Gastroesophageal sphincter (tissue), 3 donors: Measurements from ENCODE around the gene ZNF419.
"Not testable (repeated sequence)": the region's sequence is repeated elsewhere in the genome, so short reads cannot be mapped to it uniquely, and the experiment has no call there.

Source experiments
- POLR2A ChIP-seq, 2 donors: fragments of 450-650 bp; IDR thresholded peaks; one replicate each; pipeline ENCODE4 v1.6.1; 2017; ENCODE audit warnings: antibody characterized with exemption in 2 of 2, mild to moderate bottlenecking in 2 of 2, moderate library complexity in 1 of 2
- POLR2AphosphoS5 ChIP-seq: sonication (generic); formaldehyde crosslinking; IDR thresholded peaks from one replicate; pipeline ENCODE4 v1.6.1; 2017; ENCODE audit warnings: antibody characterized with exemption
- TF ChIP-seq, protein P1 (sequence below), 4 experiments: fragments of 200-600 bp in 2 of 4; fragments of 450-650 bp in 2 of 4; sonication (generic) in 1 of 4; IDR thresholded peaks; one replicate each; pipeline ENCODE4 v1.5.1; 2017 to 2019; ENCODE audit warnings: antibody characterized with exemption in 4 of 4, mild to moderate bottlenecking in 2 of 4, moderate library complexity in 2 of 4

GRCh38 chr19:57488299-57488644 is 722 bp downstream of the ZNF419 start:
- TF ChIP-seq, protein P1, sequence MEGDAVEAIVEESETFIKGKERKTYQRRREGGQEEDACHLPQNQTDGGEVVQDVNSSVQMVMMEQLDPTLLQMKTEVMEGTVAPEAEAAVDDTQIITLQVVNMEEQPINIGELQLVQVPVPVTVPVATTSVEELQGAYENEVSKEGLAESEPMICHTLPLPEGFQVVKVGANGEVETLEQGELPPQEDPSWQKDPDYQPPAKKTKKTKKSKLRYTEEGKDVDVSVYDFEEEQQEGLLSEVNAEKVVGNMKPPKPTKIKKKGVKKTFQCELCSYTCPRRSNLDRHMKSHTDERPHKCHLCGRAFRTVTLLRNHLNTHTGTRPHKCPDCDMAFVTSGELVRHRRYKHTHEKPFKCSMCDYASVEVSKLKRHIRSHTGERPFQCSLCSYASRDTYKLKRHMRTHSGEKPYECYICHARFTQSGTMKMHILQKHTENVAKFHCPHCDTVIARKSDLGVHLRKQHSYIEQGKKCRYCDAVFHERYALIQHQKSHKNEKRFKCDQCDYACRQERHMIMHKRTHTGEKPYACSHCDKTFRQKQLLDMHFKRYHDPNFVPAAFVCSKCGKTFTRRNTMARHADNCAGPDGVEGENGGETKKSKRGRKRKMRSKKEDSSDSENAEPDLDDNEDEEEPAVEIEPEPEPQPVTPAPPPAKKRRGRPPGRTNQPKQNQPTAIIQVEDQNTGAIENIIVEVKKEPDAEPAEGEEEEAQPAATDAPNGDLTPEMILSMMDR (IDR thresholded peaks at IDR 0.05) = not testable (repeated sequence)
- TF ChIP-seq POLR2A (IDR thresholded peaks at IDR 0.05); POLR2AphosphoS5: not testable (repeated sequence)
